Measurements from ENCODE around the gene INSYN2B.

INSYN2B gene

GRCh38 chr5:169906745-169907649 is 73.3 kb downstream of the INSYN2B start:
- Histone ChIP-seq H3K27me3 (replicated peaks; ENCODE audit: insufficient read depth, low read length) (no peaks in the 10 kb centered on the region), H3K9me2 (replicated peaks; ENCODE audit: insufficient read depth, low read length) (no peaks in the 10 kb centered on the region), H3K36me3 (replicated peaks; ENCODE audit: insufficient read depth, low read length) (no peaks in the 10 kb centered on the region), H3K79me2 (ENCODE audit: low read length) (no peaks in the 10 kb centered on the region), H3K9ac (ENCODE audit: low read length) (no peak overlapping the region), H3K4me1 (ENCODE audit: low read length) (no peaks in the 10 kb centered on the region), H2AFZ (ENCODE audit: low read length) (no peak overlapping the region), H4K20me1 (ENCODE audit: insufficient read depth, low read length) (no peaks in the 10 kb centered on the region), H3K4me2 (ENCODE audit: low read depth, low read length) (no peak overlapping the region), H3K27ac (ENCODE audit: low read length) (no peak overlapping the region), H3K4me3 (ENCODE audit: low read length) (no peak overlapping the region), H3K9me3 (replicated peaks; ENCODE audit: insufficient read depth, low read length) (no peaks in the 10 kb centered on the region), H3F3A (ENCODE audit: insufficient read depth, low read length) (no peaks in the 10 kb centered on the region)
- DNase-seq, result no peak
- TF ChIP-seq EZH2phosphoT487 (IDR thresholded peaks at IDR 0.05; ENCODE audit: low read length) (no peak), EZH2 (optimal IDR thresholded peaks at IDR 0.05; ENCODE audit: low read depth, low read length) (no peak)
- TF ChIP-seq, protein P1, sequence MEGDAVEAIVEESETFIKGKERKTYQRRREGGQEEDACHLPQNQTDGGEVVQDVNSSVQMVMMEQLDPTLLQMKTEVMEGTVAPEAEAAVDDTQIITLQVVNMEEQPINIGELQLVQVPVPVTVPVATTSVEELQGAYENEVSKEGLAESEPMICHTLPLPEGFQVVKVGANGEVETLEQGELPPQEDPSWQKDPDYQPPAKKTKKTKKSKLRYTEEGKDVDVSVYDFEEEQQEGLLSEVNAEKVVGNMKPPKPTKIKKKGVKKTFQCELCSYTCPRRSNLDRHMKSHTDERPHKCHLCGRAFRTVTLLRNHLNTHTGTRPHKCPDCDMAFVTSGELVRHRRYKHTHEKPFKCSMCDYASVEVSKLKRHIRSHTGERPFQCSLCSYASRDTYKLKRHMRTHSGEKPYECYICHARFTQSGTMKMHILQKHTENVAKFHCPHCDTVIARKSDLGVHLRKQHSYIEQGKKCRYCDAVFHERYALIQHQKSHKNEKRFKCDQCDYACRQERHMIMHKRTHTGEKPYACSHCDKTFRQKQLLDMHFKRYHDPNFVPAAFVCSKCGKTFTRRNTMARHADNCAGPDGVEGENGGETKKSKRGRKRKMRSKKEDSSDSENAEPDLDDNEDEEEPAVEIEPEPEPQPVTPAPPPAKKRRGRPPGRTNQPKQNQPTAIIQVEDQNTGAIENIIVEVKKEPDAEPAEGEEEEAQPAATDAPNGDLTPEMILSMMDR (IDR thresholded peaks at IDR 0.05; ENCODE audit: low read length), result no peak

DNA sequence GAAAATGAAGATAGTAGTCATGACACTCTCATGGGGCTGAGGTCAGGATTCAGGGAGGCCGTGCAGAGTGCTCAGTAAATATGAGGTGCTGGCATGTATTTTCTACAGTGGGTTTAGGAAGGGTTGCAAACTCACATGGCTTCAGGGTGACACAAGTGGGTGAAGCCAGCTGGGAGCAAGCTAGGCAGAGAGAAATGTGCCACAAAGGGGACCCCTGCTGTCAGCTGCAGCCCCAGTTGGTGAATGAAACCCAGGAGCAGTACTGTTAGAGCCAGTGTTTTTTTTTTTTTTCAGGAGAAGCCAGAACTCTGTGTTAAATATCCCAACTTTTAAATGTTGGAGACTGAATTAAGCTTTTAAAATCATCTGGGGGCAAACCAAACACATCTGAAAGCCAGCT is 75.3 kb downstream of the INSYN2B start:
- Histone ChIP-seq H3K79me2 (ENCODE audit: low read length) (no peaks in the 10 kb centered on the region), H3K4me1 (ENCODE audit: low read length) (no peaks in the 10 kb centered on the region), H3K27ac (ENCODE audit: low read length) (no peak overlapping the region), H4K20me1 (ENCODE audit: insufficient read depth, low read length) (no peaks in the 10 kb centered on the region), H3K4me2 (ENCODE audit: low read depth, low read length) (no peak overlapping the region), H3F3A (ENCODE audit: insufficient read depth, low read length) (no peaks in the 10 kb centered on the region), H3K4me3 (ENCODE audit: low read length) (no peak overlapping the region), H3K36me3 (replicated peaks; ENCODE audit: insufficient read depth, low read length) (no peaks in the 10 kb centered on the region), H3K9me3 (replicated peaks; ENCODE audit: insufficient read depth, low read length) (no peaks in the 10 kb centered on the region), H3K9me2 (replicated peaks; ENCODE audit: insufficient read depth, low read length) (no peaks in the 10 kb centered on the region), H3K9ac (ENCODE audit: low read length) (no peak overlapping the region), H3K27me3 (replicated peaks; ENCODE audit: insufficient read depth, low read length) (no peaks in the 10 kb centered on the region), H2AFZ (ENCODE audit: low read length) (no peak overlapping the region)
- TF ChIP-seq, protein P1 (IDR thresholded peaks at IDR 0.05; ENCODE audit: low read length), result no peak
- no peak for TF ChIP-seq EZH2phosphoT487 (IDR thresholded peaks at IDR 0.05; ENCODE audit: low read length)
- no peak for TF ChIP-seq EZH2 (optimal IDR thresholded peaks at IDR 0.05; ENCODE audit: low read depth, low read length)
- no peak for DNase-seq

- DNase-seq, result no peak
- Histone ChIP-seq H4K20me1 (ENCODE audit: insufficient read depth, low read length) (no peaks in the 10 kb centered on the region), H3K79me2 (ENCODE audit: low read length) (no peaks in the 10 kb centered on the region), H3K4me2 (ENCODE audit: low read depth, low read length) (no peak overlapping the region), H3K36me3 (replicated peaks; ENCODE audit: insufficient read depth, low read length) (no peaks in the 10 kb centered on the region), H3K27me3 (replicated peaks; ENCODE audit: insufficient read depth, low read length) (no peaks in the 10 kb centered on the region), H3K27ac (ENCODE audit: low read length) (no peak overlapping the region), H3K4me1 (ENCODE audit: low read length) (no peaks in the 10 kb centered on the region), H3K9me2 (replicated peaks; ENCODE audit: insufficient read depth, low read length) (no peaks in the 10 kb centered on the region), H3F3A (ENCODE audit: insufficient read depth, low read length) (no peaks in the 10 kb centered on the region), H3K4me3 (ENCODE audit: low read length) (no peak overlapping the region), H3K9ac (ENCODE audit: low read length) (no peak overlapping the region), H3K9me3 (replicated peaks; ENCODE audit: insufficient read depth, low read length) (no peaks in the 10 kb centered on the region), H2AFZ (ENCODE audit: low read length) (no peak overlapping the region)
- TF ChIP-seq, protein P1 (IDR thresholded peaks at IDR 0.05; ENCODE audit: low read length), result no peak
- TF ChIP-seq EZH2 (optimal IDR thresholded peaks at IDR 0.05; ENCODE audit: low read depth, low read length) (no peak), EZH2phosphoT487 (IDR thresholded peaks at IDR 0.05; ENCODE audit: low read length) (no peak)
Observed at GRCh38 chr5:169904508-169904907, 75.8 kb downstream of the INSYN2B start.
